ENCODE data around the gene MRPS34. TPM values are rescaled to one million over a fixed set of nuclear protein-coding genes. Genes with fewer than 3 reads are reported as not detected.
A peak's percentile ranks its signal among the peaks of the same experiment; 100 is the strongest.

The MRPS34 gene
- total and polyA plus RNA-seq, 3 experiments from 2014 or later = 155 to 176 (median 172) TPM

GRCh38 chr16:1788095-1788707, 15.3 kb upstream of the MRPS34 start:
- Mint-ChIP-seq H3K27me3 (no peaks in the 10 kb centered on the region), H3K36me3 (peaks cover 0 to 36% (median 3%) of the 10 kb centered on the region in 3 donors), H3K4me1 (peaks cover 12 to 32% (median 14%) of the 10 kb centered on the region in 3 donors), H3K27ac (no peak overlapping the region), H3K4me3 (no peak overlapping the region), H3K9me3 (no peaks in the 10 kb centered on the region)
- H3K27me3 ChIP-seq (ENCODE audit: insufficient read depth, low read length, poor library complexity, severe bottlenecking) = no peaks in the 10 kb centered on the region
- CTCF ChIA-PET = no interaction called here
- H3K27ac ChIP-seq (ENCODE audit: low read depth, low read length) = no peak overlapping the region
- POLR2A ChIA-PET = no interaction called here
- H3K4me3 ChIP-seq (ENCODE audit: low read length) = no peak overlapping the region
- peaks cover 18% of the 10 kb centered on the region for H3K4me1 ChIP-seq (ENCODE audit: insufficient read depth, low read length)
- no peaks in the 10 kb centered on the region for H3K9me3 ChIP-seq (ENCODE audit: low read length)
- H3K36me3 ChIP-seq (ENCODE audit: insufficient read depth, low read length) = peaks cover 9% of the 10 kb centered on the region
- DNase-seq = no peak

- Histone ChIP-seq H3K4me1 (ENCODE audit: insufficient read depth, low read length) (peaks cover 18% of the 10 kb centered on the region), H3K27me3 (ENCODE audit: insufficient read depth, low read length, poor library complexity, severe bottlenecking) (no peaks in the 10 kb centered on the region), H3K9me3 (ENCODE audit: low read length) (no peaks in the 10 kb centered on the region), H3K4me3 (ENCODE audit: low read length) (no peak overlapping the region), H3K36me3 (ENCODE audit: insufficient read depth, low read length) (peaks cover 9% of the 10 kb centered on the region), H3K27ac (ENCODE audit: low read depth, low read length) (no peak overlapping the region)
- Mint-ChIP-seq H3K36me3 (peaks cover 0 to 40% (median 3%) of the 10 kb centered on the region in 3 donors), H3K4me1 (peaks cover 16 to 37% (median 16%) of the 10 kb centered on the region in 3 donors), H3K27ac (no peak overlapping the region), H3K27me3 (peaks cover 0 to 2% of the 10 kb centered on the region in 2 donors), H3K4me3 (no peak overlapping the region), H3K9me3 (no peaks in the 10 kb centered on the region)
- no peak for DNase-seq
- CTCF ChIA-PET = no interaction called here
- POLR2A ChIA-PET = no interaction called here
Measured at GRCh38 chr16:1787322-1788094, 14.6 kb upstream of the MRPS34 start.

- no peak for DNase-seq
- Histone ChIP-seq H3K27me3 (ENCODE audit: insufficient read depth, low read length, poor library complexity, severe bottlenecking) (no peaks in the 10 kb centered on the region), H3K4me1 (ENCODE audit: insufficient read depth, low read length) (peaks cover 18% of the 10 kb centered on the region), H3K36me3 (ENCODE audit: insufficient read depth, low read length) (peaks cover 9% of the 10 kb centered on the region), H3K9me3 (ENCODE audit: low read length) (no peaks in the 10 kb centered on the region), H3K4me3 (ENCODE audit: low read length) (no peak overlapping the region), H3K27ac (ENCODE audit: low read depth, low read length) (no peak overlapping the region)
- Mint-ChIP-seq H3K27me3 (peaks cover 0 to 2% of the 10 kb centered on the region in 2 donors), H3K4me3 (no peak overlapping the region), H3K9me3 (no peaks in the 10 kb centered on the region), H3K36me3 (peaks cover 0 to 42% (median 3%) of the 10 kb centered on the region in 3 donors), H3K27ac (no peak overlapping the region), H3K4me1 (peaks cover 16 to 38% (median 16%) of the 10 kb centered on the region in 3 donors)
- ChIA-PET CTCF (no interaction called here), POLR2A (no interaction called here)
Measured at GRCh38 chr16:1787056-1787321, 14.1 kb upstream of the MRPS34 start.

GRCh38 chr16:1786242-1787055, 13.5 kb upstream of the MRPS34 start:
- DNase-seq = no peak
- Mint-ChIP-seq H3K27ac (no peak overlapping the region), H3K36me3 (peaks cover 0 to 46% (median 3%) of the 10 kb centered on the region in 3 donors), H3K4me3 (no peak overlapping the region), H3K27me3 (peaks cover 0 to 2% of the 10 kb centered on the region in 2 donors), H3K4me1 (peaks cover 20 to 43% (median 21%) of the 10 kb centered on the region in 3 donors), H3K9me3 (no peaks in the 10 kb centered on the region)
- H3K9me3 ChIP-seq (ENCODE audit: low read length) = no peaks in the 10 kb centered on the region
- H3K4me3 ChIP-seq (ENCODE audit: low read length) = no peak overlapping the region
- H3K27ac ChIP-seq (ENCODE audit: low read depth, low read length) = no peak overlapping the region
- peaks cover 9% of the 10 kb centered on the region for H3K36me3 ChIP-seq (ENCODE audit: insufficient read depth, low read length)
- peaks cover 23% of the 10 kb centered on the region for H3K4me1 ChIP-seq (ENCODE audit: insufficient read depth, low read length)
- ChIA-PET POLR2A (no interaction called here), CTCF (no interaction called here)
- no peaks in the 10 kb centered on the region for H3K27me3 ChIP-seq (ENCODE audit: insufficient read depth, low read length, poor library complexity, severe bottlenecking)

GRCh38 chr16:1785846-1786170, 12.9 kb upstream of the MRPS34 start:
- CTCF ChIA-PET = no interaction called here

GRCh38 chr16:1784977-1785845, 12.3 kb upstream of the MRPS34 start:
- H3K27me3 ChIP-seq (ENCODE audit: insufficient read depth, low read length, poor library complexity, severe bottlenecking) = no peaks in the 10 kb centered on the region
- no peak for DNase-seq
- H3K36me3 Mint-ChIP-seq = peaks cover 0 to 47% (median 3%) of the 10 kb centered on the region in 3 donors
- H3K4me3 ChIP-seq (ENCODE audit: low read length) = no peak overlapping the region
- H3K9me3 Mint-ChIP-seq = no peaks in the 10 kb centered on the region
- H3K27ac Mint-ChIP-seq = peak overlapping the region in 2 of 8 donors; percentile 43 to 81
- peak overlapping the region in 6 of 7 donors; percentile 43 to 84 (median 66) for H3K4me3 Mint-ChIP-seq
- no peaks in the 10 kb centered on the region for H3K9me3 ChIP-seq (ENCODE audit: low read length)
- POLR2A ChIA-PET = no interaction called here
- peaks cover 35% of the 10 kb centered on the region for H3K4me1 ChIP-seq (ENCODE audit: insufficient read depth, low read length)
- no peak overlapping the region for H3K27ac ChIP-seq (ENCODE audit: low read depth, low read length)
- CTCF ChIA-PET = interaction anchor here (1.6 to 3.5 kb wide), 2 partner anchors 12 to 29 kb away, joined by 3 to 24 read pairs; partner anchors contain the start of genes EME2 and MRPS34
- peaks cover 9% of the 10 kb centered on the region for H3K36me3 ChIP-seq (ENCODE audit: insufficient read depth, low read length)
- peaks cover 0 to 2% of the 10 kb centered on the region in 2 donors for H3K27me3 Mint-ChIP-seq
- H3K4me1 Mint-ChIP-seq = peaks cover 20 to 52% (median 26%) of the 10 kb centered on the region in 3 donors

More at GRCh38 chr16:1785846-1786170, 12.9 kb upstream of the MRPS34 start:
- Mint-ChIP-seq H3K9me3 (no peaks in the 10 kb centered on the region), H3K4me1 (peaks cover 20 to 49% (median 26%) of the 10 kb centered on the region in 3 donors), H3K36me3 (peaks cover 0 to 46% (median 3%) of the 10 kb centered on the region in 3 donors), H3K27me3 (peaks cover 0 to 2% of the 10 kb centered on the region in 2 donors), H3K27ac (no peak overlapping the region), H3K4me3 (no peak overlapping the region)
- Histone ChIP-seq H3K27ac (ENCODE audit: low read depth, low read length) (no peak overlapping the region), H3K9me3 (ENCODE audit: low read length) (no peaks in the 10 kb centered on the region), H3K27me3 (ENCODE audit: insufficient read depth, low read length, poor library complexity, severe bottlenecking) (no peaks in the 10 kb centered on the region), H3K36me3 (ENCODE audit: insufficient read depth, low read length) (peaks cover 9% of the 10 kb centered on the region), H3K4me1 (ENCODE audit: insufficient read depth, low read length) (peaks cover 29% of the 10 kb centered on the region), H3K4me3 (ENCODE audit: low read length) (no peak overlapping the region)
- POLR2A ChIA-PET = no interaction called here
- DNase-seq = no peak

- peaks cover 0 to 46% (median 0%) of the 10 kb centered on the region in 3 donors for H3K36me3 Mint-ChIP-seq
- peaks cover 0 to 2% of the 10 kb centered on the region in 2 donors for H3K27me3 Mint-ChIP-seq
- H3K4me3 Mint-ChIP-seq = peak within 1 kb of the TSS; percentile 89 to 96 (median 92)
- Histone ChIP-seq H3K4me3 (ENCODE audit: low read length) (peak within 1 kb of the TSS; percentile 82), H3K36me3 (ENCODE audit: insufficient read depth, low read length) (peaks cover 9% of the 10 kb centered on the region), H3K4me1 (ENCODE audit: insufficient read depth, low read length) (peaks cover 35% of the 10 kb centered on the region), H3K9me3 (ENCODE audit: low read length) (no peaks in the 10 kb centered on the region), H3K27ac (ENCODE audit: low read depth, low read length) (peak within 1 kb of the TSS; percentile 86), H3K27me3 (ENCODE audit: insufficient read depth, low read length, poor library complexity, severe bottlenecking) (no peaks in the 10 kb centered on the region)
- ChIA-PET POLR2A (interaction anchor here (0.5 to 3.1 kb wide), 19 partner anchors 9 to 432 kb away, joined by 3 to 52 read pairs (median 7); partner anchors contain the start of genes EME2, FAHD1, HAGH and JPT2), CTCF (interaction anchor here (0.8 to 3.5 kb wide), 12 partner anchors 9 to 362 kb away, joined by 3 to 24 read pairs (median 4); partner anchors contain the start of genes EME2, FAHD1, HAGH and MAPK8IP3)
- H3K4me1 Mint-ChIP-seq = peaks cover 18 to 53% (median 26%) of the 10 kb centered on the region in 3 donors
- no peaks in the 10 kb centered on the region for H3K9me3 Mint-ChIP-seq
- DNase-seq = peak; percentile 98 to 99 (median 98)
- H3K27ac Mint-ChIP-seq = peak within 1 kb of the TSS; percentile 87 to 97 (median 92)
Measured at GRCh38 chr16:1782408-1783264, 9.7 kb upstream of the MRPS34 start, which contains the start of the genes NUBP2 and SPSB3. Gene NUBP2, plus strand, starts transcription at chr16:1782960. Its CDS starts 61 bp downstream, at chr16:1783021. Gene SPSB3, minus strand, starts transcription at chr16:1782571. Its CDS starts 1,088 bp downstream, at chr16:1781483.

Data from CD8-positive, alpha-beta memory T cell (primary cell).